ENCODE measurements around the gene CD72. TPM values are rescaled to one million over a fixed set of nuclear protein-coding genes. Genes with fewer than 3 reads are reported as not detected.

The CD72 gene
- polyA plus RNA-seq, 2 donors, result 0.26 to 0.29 TPM

DNA sequence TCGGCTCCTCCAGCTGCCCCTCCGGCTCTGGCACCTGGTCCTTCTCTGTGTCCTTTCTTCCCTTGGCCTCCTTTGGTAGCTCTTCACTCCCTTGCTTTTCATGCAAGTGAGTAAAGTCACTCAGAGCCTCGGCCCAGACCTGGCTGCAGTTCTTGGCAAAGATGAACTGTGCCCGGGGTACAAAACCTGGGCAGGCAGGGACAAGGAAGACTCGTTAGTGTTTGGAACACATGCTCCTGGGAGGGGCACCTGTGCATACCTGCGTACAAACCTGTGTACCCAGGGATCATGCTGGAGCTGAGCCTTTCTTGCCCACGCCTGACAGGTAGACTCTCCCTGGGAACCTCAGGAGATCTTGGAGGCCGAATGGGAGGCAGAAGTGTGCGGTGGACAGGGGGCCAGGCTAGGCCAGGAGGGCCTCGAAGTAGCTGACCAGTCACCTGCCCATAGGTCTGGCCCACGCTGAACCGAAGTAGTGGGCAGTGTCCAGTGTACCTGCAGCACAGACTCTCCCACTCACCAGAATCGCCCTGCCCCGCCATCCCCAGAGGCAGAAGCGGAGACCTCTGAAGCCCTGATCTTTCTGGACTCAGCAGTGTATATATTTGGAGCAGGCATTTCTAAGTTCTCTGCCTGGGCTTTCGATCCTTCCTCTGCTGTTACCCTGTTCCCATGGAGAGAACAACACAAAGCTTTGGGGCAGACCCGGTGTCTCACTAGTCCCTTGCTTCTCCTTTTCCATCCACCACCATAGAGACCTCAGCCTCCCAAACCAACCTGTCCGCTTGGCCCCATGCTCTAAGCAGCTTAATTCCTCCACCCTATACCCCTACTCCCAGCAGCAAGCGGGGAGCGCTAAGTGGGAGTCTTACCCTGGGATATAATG, 55.1 kb downstream of the CD72 start:
- H3K36me3 ChIP-seq (ENCODE audit: control insufficient read depth in 2 of 2, insufficient read depth in 2 of 2, low read length in 1 of 2), result peaks cover 0 to 9% of the 10 kb centered on the region in 2 donors
- peak overlapping the region; percentile 52 to 78 for H3K27ac ChIP-seq (ENCODE audit: low read depth in 2 of 2, low read length in 1 of 2)
- peaks cover 0 to 3% of the 10 kb centered on the region in 2 donors for H3K9me3 ChIP-seq (ENCODE audit: control insufficient read depth in 2 of 2, insufficient read depth in 1 of 2, low read depth in 1 of 2, low read length in 1 of 2)
- no peak overlapping the region for H3K4me3 ChIP-seq (ENCODE audit: low read depth in 1 of 2, low read length in 2 of 2)
- 53 to 70% methylated on average over 20 of the region's 20 CpGs for WGBS, 2 donors
- peaks cover 0 to 17% of the 10 kb centered on the region in 2 donors for H3K4me1 ChIP-seq (ENCODE audit: control insufficient read depth in 2 of 2, insufficient read depth in 2 of 2, low read length in 1 of 2)
- H3K27me3 ChIP-seq (ENCODE audit: control insufficient read depth in 1 of 2, insufficient read depth in 2 of 2, low read length in 2 of 2), result no peaks in the 10 kb centered on the region

DNA sequence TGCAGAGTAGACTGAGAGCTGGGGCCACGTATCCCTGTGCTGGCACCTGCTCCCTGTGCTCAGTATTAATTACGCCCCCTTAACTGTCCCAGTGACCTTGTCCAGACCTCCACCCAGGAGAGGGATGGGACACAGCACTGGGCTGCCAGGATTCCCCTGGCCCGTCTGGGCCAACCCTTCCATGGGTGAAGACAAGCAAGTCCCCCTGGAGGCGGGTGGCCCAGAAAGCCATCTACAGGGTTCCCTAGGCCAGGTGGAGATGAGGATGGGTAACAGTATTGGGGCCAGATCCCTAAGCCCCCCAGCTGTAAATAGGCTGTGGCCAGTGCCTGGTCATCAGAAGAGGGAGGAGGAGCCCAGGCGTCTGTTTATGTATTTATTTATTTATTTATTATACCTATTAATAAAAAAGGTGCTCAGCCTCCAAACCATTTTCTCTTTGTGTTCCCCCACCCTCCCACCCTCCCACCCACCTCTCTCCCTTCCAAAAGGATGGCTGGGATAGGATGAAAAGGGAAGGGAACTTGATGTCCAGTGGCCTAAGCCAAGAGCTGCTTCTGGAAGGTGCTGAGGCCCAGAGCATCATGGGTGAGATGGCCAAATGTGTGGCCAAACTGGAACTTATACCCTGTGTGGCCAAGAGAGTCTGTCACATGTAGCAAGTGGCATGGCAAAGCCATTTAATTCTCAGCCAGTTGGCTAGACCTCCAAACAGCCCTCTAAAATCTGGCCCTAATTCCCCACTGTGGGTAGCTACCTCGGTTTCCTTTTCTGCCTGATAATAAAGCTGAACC, 56.5 kb downstream of the CD72 start:
- Histone ChIP-seq H3K4me3 (ENCODE audit: low read depth in 1 of 2, low read length in 2 of 2) (no peak overlapping the region), H3K27me3 (ENCODE audit: control insufficient read depth in 1 of 2, insufficient read depth in 2 of 2, low read length in 2 of 2) (no peaks in the 10 kb centered on the region), H3K4me1 (ENCODE audit: control insufficient read depth in 2 of 2, insufficient read depth in 2 of 2, low read length in 1 of 2) (peaks cover 0 to 17% of the 10 kb centered on the region in 2 donors), H3K27ac (ENCODE audit: low read depth in 2 of 2, low read length in 1 of 2) (peak overlapping the region in 1 of 2 donors; percentile 57), H3K36me3 (ENCODE audit: control insufficient read depth in 2 of 2, insufficient read depth in 2 of 2, low read length in 1 of 2) (peaks cover 0 to 13% of the 10 kb centered on the region in 2 donors), H3K9me3 (ENCODE audit: control insufficient read depth in 2 of 2, insufficient read depth in 1 of 2, low read depth in 1 of 2, low read length in 1 of 2) (peaks cover 0 to 3% of the 10 kb centered on the region in 2 donors)
- WGBS, 2 donors, result 84 to 87% methylated on average over 6 of the region's 6 CpGs

DNA sequence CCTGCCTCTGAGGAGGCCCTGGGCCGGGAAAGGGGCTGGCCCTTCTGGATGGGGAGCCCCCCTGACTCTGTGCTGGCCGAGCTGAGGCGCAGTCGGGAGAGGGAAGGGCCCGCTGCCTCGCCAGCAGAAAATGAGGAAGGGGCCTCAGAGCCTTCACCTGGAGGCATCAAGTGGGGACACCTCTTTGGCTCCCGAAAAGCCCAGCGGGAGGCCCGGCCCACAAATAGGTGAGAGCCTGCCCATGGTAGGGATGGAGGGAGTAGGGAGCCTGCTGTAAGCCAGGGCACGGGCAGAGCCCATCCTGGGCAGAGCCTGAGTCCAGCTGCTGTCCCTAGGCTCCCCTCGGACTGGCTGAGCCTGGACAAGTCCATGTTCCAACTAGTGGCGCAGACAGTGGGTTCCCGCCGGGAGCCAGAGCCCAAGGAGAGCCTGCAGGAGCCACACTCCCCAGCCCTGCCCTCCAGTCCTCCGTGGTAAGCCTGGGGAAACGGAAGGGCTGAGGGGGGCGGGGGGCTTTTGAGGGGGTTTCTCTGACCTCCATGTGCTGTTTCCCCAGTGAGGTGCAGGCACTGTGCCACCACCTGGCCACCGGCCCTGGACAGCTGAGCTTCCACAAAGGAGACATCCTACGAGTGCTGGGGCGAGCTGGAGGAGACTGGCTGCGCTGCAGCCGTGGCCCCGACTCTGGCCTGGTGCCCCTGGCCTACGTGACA, 57.4 kb downstream of the CD72 start:
- H3K36me3 ChIP-seq (ENCODE audit: control insufficient read depth in 2 of 2, insufficient read depth in 2 of 2, low read length in 1 of 2), result peaks cover 0 to 16% of the 10 kb centered on the region in 2 donors
- 82 to 84% methylated on average over 24 of the region's 24 CpGs for WGBS, 2 donors
- H3K27ac ChIP-seq (ENCODE audit: low read depth in 2 of 2, low read length in 1 of 2), result no peak overlapping the region
- no peaks in the 10 kb centered on the region for H3K27me3 ChIP-seq (ENCODE audit: control insufficient read depth in 1 of 2, insufficient read depth in 2 of 2, low read length in 2 of 2)
- no peak overlapping the region for H3K4me3 ChIP-seq (ENCODE audit: low read depth in 1 of 2, low read length in 2 of 2)
- peaks cover 0 to 17% of the 10 kb centered on the region in 2 donors for H3K4me1 ChIP-seq (ENCODE audit: control insufficient read depth in 2 of 2, insufficient read depth in 2 of 2, low read length in 1 of 2)
- peaks cover 0 to 3% of the 10 kb centered on the region in 2 donors for H3K9me3 ChIP-seq (ENCODE audit: control insufficient read depth in 2 of 2, insufficient read depth in 1 of 2, low read depth in 1 of 2, low read length in 1 of 2)

Other genes with a start within 250 kb of the CD72 start
- 10 to 100 TPM in 1 of 2 donors, 1 to 10 TPM in 1; 7.3 to 27.2 TPM for gene RUSC2, start 128.3 kb downstream of the CD72 start, polyA plus RNA-seq
- 10 to 100 TPM; 15.3 to 22.7 TPM for gene TESK1, start 13.2 kb downstream of the CD72 start, polyA plus RNA-seq
- gene SIT1, start 32.5 kb upstream of the CD72 start, polyA plus RNA-seq, result under 1 TPM; 0.75 to 0.88 TPM
- 100 to 1,000 TPM in 1 of 2 donors, 1 to 10 TPM in 1; 3.3 to 333 TPM for gene RMRP, start 39.6 kb upstream of the CD72 start, polyA plus RNA-seq
- 10 to 100 TPM; 17.3 to 21.1 TPM for gene CCDC107, start 39.9 kb upstream of the CD72 start, polyA plus RNA-seq
- gene ARHGEF39, start 46.8 kb upstream of the CD72 start, polyA plus RNA-seq, result 1 to 10 TPM; 2.4 to 4.0 TPM
- under 1 TPM; 0.18 to 0.94 TPM for gene CA9, start 55.5 kb upstream of the CD72 start, polyA plus RNA-seq
- gene TPM2, start 71.5 kb upstream of the CD72 start, polyA plus RNA-seq, result 1,000 to 10,000 TPM; 1,007 to 1,288 TPM
- 10 to 100 TPM; 53.2 to 89.5 TPM for gene TLN1, start 113.8 kb upstream of the CD72 start, polyA plus RNA-seq
- 10 to 100 TPM; 10.5 to 13.6 TPM for gene CREB3, start 114.3 kb upstream of the CD72 start, polyA plus RNA-seq
- gene GBA2, start 130.8 kb upstream of the CD72 start, polyA plus RNA-seq, result 10 to 100 TPM; 26.7 to 45.8 TPM
- gene RGP1, start 130.9 kb upstream of the CD72 start, polyA plus RNA-seq, result 1 to 10 TPM; 5.3 to 6.3 TPM
- under 1 TPM in 1 of 2 donors, not detected in 1; 0.06 TPM for gene MSMP, start 135.9 kb upstream of the CD72 start, polyA plus RNA-seq
- gene NPR2, start 173.2 kb upstream of the CD72 start, polyA plus RNA-seq, result 1 to 10 TPM; 3.8 to 5.1 TPM
- gene SPAG8, start 193.8 kb upstream of the CD72 start, polyA plus RNA-seq, result under 1 TPM; 0.52 to 0.57 TPM
- gene HINT2, start 196.6 kb upstream of the CD72 start, polyA plus RNA-seq, result 10 to 100 TPM; 43.1 to 45.0 TPM
- gene FAM221B, start 210.3 kb upstream of the CD72 start, polyA plus RNA-seq, result not detected
- gene TMEM8B, start 210.8 kb upstream of the CD72 start, polyA plus RNA-seq, result 1 to 10 TPM; 2.2 to 3.0 TPM

All from esophagus (tissue), 2 donors.